Activated CD8-positive, alpha-beta memory T cell treated with anti-CD3 and anti-CD28 coated beads for 48 hours (primary cell): ENCODE results near the gene NEK8.
A peak's percentile ranks its signal among the peaks of the same experiment; 100 is the strongest.

ENCODE experiments used
- DNase-seq, 3 experiments: peaks; one replicate each; pipeline ENCODE4 v3.0.0-alpha.2; 2020; ENCODE audit warnings: low read depth in 2 of 3, low spot score in 2 of 3

NEK8 gene

DNA sequence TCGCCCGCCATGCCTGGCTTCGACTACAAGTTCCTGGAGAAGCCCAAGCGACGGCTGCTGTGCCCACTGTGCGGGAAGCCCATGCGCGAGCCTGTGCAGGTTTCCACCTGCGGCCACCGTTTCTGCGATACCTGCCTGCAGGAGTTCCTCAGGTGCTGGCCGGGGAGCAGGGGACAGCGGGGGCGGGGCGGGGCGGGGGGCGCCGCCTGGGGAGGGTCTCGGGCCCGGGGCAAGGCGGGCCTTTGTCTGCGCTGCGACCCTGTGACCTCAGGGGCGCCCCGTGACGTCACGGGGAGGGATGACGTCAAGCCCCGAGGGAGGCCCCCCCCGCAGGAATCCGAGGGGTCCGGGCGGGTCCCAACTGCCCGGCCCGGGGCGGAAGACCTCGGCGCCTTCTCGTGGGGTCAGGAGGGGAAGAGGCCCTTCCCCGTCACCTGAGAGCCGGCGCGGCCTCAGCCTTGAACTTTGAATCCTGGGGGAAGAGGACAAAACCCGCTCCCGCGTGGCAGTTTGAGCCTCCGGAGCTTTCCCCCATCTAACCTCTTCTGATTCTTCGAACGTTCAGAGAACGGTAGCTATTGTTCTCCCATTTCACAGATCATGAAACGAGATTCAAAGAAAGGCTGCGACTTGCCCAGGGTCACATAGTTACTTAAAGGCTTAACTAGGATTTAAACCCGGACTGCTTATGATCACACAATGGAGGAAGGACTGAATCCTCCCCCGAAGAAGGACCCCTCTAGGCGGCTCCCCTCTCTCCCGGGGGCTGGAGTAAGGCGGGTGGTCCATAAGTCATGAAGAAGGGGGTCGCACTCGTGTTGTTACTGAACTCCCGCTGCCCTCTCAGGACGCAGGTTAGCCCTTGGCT, 15.8 kb downstream of the NEK8 start:
- peak; percentile 47 to 68 (median 60) for DNase-seq

DNA sequence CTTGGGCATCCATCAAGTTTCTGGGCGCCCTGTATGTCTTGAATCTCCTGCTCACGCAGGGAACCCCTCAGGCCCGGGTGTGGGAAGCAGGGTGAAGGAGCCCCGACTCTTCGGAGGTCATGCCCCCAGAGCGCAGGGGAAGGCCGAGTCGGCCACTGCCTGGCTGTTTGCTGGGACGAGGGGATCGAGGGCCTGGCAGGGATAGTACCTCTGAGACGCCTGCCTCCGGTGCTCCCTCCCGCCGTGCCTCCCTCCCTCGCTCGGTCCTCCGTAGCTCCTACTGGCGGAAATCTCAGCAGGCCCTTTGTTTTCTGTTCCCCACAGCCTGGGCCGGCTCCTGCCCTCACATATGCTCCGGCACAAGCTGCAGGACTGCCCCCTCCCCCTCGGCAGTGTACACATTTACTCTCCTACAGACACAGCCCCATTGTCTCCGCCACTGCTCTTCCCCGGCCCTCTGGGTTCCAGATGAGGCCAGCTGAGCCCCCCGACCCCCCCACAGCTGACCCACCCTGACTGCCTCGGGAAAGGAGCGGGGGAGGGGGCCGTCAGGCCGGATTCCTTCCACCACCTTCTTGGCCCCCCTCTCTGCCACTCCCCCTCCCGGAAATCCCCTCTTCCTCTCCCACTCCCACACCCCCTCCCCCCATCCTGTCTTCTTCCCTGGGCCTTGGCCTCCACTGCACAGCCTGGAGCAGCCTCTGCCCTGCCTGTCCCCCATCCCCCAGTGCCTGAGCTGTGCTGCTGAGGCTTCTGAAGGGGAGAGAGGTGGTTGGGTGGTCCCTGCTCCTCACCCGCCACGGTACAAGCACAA, 16.6 kb downstream of the NEK8 start:
- no peak for DNase-seq

GRCh38 chr17:28745786-28746411, 17.3 kb downstream of the NEK8 start:
- DNase-seq = no peak

- no peak for DNase-seq
Measured at GRCh38 chr17:28746611-28747050, 18.0 kb downstream of the NEK8 start.

DNA sequence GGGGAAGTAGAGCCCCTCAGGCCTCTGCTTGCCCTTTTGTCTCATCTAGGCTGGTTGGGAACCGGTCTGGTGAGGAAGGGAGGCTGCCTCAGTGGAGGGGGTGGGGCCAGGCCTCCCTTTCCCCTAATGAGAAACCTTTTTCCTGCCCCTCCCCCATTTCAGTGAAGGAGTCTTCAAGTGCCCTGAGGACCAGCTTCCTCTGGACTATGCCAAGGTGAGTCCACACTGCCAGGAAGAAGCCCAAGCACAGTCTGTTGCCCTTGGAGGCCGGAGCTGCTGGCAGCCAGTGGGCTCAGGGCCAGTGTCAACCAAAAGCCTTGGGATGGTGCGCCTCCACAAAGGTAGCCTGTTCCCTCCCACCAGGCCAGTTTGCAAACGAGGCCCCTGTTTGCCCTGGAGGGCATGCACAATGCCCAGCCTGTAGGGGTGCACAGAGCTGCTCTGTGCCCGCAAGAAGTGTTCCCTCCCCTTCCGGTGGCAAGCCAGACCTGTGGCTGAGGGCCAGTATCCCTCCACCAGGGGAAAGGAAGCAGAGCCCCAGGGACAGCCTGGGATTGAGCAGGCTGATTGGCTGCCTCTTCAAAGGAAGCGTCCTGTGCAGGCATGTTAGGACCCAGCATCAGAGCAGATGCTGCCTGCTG, 18.6 kb downstream of the NEK8 start:
- DNase-seq = no peak

GRCh38 chr17:28747801-28748750, 19.5 kb downstream of the NEK8 start:
- no peak for DNase-seq

DNA sequence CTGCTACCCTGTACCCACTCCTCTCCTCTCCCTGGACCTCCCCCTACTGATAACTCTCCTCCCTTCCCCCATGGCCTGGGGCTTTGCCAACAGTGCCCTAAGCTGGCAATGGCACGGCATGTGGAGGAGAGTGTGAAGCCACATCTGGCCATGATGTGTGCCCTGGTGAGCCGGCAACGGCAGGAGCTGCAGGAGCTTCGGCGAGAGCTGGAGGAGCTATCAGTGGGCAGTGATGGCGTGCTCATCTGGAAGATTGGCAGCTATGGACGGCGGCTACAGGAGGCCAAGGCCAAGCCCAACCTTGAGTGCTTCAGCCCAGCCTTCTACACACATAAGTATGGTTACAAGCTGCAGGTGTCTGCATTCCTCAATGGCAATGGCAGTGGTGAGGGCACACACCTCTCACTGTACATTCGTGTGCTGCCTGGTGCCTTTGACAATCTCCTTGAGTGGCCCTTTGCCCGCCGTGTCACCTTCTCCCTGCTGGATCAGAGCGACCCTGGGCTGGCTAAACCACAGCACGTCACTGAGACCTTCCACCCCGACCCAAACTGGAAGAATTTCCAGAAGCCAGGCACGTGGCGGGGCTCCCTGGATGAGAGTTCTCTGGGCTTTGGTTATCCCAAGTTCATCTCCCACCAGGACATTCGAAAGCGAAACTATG, 20.4 kb downstream of the NEK8 start:
- DNase-seq = no peak

DNA sequence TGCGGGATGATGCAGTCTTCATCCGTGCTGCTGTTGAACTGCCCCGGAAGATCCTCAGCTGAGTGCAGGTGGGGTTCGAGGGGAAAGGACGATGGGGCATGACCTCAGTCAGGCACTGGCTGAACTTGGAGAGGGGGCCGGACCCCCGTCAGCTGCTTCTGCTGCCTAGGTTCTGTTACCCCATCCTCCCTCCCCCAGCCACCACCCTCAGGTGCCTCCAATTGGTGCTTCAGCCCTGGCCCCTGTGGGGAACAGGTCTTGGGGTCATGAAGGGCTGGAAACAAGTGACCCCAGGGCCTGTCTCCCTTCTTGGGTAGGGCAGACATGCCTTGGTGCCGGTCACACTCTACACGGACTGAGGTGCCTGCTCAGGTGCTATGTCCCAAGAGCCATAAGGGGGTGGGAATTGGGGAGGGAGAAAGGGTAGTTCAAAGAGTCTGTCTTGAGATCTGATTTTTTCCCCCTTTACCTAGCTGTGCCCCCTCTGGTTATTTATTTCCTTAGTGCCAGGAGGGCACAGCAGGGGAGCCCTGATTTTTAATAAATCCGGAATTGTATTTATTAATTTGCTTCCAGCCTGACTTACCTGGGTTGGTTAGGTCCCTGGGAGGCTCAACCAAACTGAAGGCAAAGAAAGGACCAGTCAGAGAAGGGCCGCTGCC, 21.1 kb downstream of the NEK8 start:
- DNase-seq = no peak

DNA sequence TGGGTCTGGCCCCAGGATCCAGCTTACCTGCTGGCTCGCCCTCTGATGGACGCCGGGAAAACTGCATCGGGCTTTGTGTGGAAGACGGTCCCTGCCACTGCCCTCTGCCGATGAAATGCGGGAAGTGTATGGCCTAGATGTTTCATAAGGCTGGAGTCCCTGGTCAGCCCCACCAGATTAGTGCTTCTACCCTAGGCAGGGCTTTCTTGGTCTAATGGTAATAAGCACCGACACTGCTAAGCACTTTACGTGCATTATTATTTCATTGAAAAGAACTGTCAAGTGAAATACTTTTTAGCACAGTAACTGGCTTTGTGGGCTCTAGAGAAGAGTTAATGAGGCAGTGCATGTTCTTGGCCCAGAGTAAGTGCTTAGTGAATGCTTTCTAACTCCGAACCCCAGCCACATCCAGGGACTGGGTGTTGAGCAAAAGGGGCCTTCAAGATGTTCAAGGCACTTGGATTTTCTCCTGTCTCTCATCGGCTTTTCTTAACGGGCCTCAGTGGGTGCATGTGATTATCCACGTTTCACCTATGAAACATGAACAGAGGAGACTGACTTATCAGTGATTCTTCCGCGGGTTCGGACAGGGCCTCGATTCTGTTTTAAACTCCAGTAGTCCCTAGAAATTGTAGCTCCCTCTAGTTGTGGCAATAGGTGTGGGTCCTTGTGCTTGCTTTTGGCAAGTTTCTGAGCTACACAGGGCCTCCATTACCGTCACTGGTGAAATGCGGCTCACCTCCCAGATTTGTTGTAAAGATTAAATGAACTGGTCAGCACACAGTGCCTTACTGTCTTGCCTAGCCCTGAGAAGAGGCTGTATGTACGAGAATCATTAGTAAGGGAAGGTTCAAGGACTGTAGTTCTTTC, 21.8 kb downstream of the NEK8 start:
- DNase-seq = peak; percentile 69 to 77 (median 77)

DNA sequence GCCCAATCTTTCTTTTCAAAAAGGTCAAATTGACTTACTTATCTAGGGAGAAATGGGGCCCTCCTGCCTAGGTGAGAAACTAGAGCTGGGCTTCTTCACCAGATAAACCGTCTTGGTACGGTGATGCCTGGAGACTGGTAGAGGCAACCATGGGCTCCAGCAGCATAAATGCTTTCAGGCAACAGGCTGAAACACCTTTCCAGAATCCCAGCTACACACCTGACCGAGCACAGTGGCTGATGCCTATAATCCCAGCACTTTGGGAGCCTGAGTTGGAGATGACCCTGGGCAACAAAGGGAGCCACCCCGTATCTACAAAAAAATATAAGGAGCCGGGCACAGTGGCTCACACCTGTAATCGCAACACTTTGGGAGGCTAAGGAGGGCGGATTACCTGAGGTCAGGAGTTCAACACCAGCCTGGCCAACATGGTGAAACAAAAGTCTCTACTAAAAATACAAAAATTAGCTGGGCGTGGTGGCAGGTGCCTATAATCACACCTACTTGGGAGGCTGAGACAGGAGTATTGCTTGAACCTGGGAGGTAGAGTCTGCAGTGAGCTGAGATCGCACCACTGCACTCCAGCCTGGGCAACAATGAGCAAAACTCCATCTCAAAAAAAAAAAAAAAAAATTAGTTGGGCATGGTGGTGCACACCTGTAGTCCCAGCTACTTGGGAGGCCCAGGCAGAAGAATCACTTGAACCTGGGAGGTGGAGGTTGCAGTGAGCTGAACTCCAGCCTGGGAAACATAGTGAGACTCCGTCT, 23.2 kb downstream of the NEK8 start:
- no peak for DNase-seq

- DNase-seq = no peak
Measured at GRCh38 chr17:28755486-28755885, 26.9 kb downstream of the NEK8 start.

- no peak for DNase-seq
Measured at GRCh38 chr17:28756049-28756804, 27.6 kb downstream of the NEK8 start.

GRCh38 chr17:28758411-28759121, 30.0 kb downstream of the NEK8 start:
- no peak for DNase-seq

- DNase-seq = no peak
Measured at GRCh38 chr17:28759256-28759865, 30.8 kb downstream of the NEK8 start.
